Measurements from ENCODE around the gene MBOAT1.
"Not testable (repeated sequence)": the region's sequence is repeated elsewhere in the genome, so short reads cannot be mapped to it uniquely, and the experiment has no call there.

Gene MBOAT1

GRCh38 chr6:20212392-20213111 is at the start of gene MBOAT1:
Gene MBOAT1, minus strand, starts transcription at chr6:20212469. Its CDS starts 235 bp downstream, at chr6:20212234.
- peak; percentile 42 to 52 for DNase-seq

GRCh38 chr6:20261685-20262084 is 49.4 kb upstream of the MBOAT1 start:
- no peak for DNase-seq

- DNase-seq = no peak
Observed at GRCh38 chr6:20260360-20260759, 48.1 kb upstream of the MBOAT1 start.

- DNase-seq = no peak
Observed at GRCh38 chr6:20259316-20260049, 47.2 kb upstream of the MBOAT1 start.

GRCh38 chr6:20255428-20255827 is 43.2 kb upstream of the MBOAT1 start:
- no peak for DNase-seq

GRCh38 chr6:20254295-20254694 is 42.0 kb upstream of the MBOAT1 start:
- no peak for DNase-seq

GRCh38 chr6:20253021-20253420 is 40.8 kb upstream of the MBOAT1 start:
- no peak for DNase-seq

GRCh38 chr6:20252311-20252710 is 40.0 kb upstream of the MBOAT1 start:
- DNase-seq = no peak

GRCh38 chr6:20251525-20251924 is 39.3 kb upstream of the MBOAT1 start:
- DNase-seq = no peak

- no peak for DNase-seq
Observed at GRCh38 chr6:20246125-20246524, 33.9 kb upstream of the MBOAT1 start.

- not testable (repeated sequence) for DNase-seq
Observed at GRCh38 chr6:20244807-20245681, 32.8 kb upstream of the MBOAT1 start.

- DNase-seq = no peak
Observed at GRCh38 chr6:20243288-20243687, 31.0 kb upstream of the MBOAT1 start.

- DNase-seq = no peak
Observed at GRCh38 chr6:20242397-20242796, 30.1 kb upstream of the MBOAT1 start.

- no peak for DNase-seq
Observed at GRCh38 chr6:20241102-20241501, 28.8 kb upstream of the MBOAT1 start.

- DNase-seq = no peak
Observed at GRCh38 chr6:20238688-20239587, 26.7 kb upstream of the MBOAT1 start.

GRCh38 chr6:20237677-20238460 is 25.6 kb upstream of the MBOAT1 start:
- no peak for DNase-seq

GRCh38 chr6:20236909-20237600 is 24.8 kb upstream of the MBOAT1 start:
- no peak for DNase-seq

GRCh38 chr6:20236344-20236743 is 24.1 kb upstream of the MBOAT1 start:
- no peak for DNase-seq

- DNase-seq = no peak
Observed at GRCh38 chr6:20235041-20235440, 22.8 kb upstream of the MBOAT1 start.

- no peak for DNase-seq
Observed at GRCh38 chr6:20234136-20234535, 21.9 kb upstream of the MBOAT1 start.
